Astrocyte (in vitro differentiated cells and primary cell): ENCODE measurements around the gene CCDC91. TPM values are rescaled to one million over a fixed set of nuclear protein-coding genes. Genes with fewer than 3 reads are reported as not detected.

Experiments
- DNase-seq: peaks from one replicate; pipeline ENCODE4 v3.0.0-alpha.2; 2010; ENCODE audit warnings: low read depth
- FAIRE-seq: peaks from 2 replicates; lab custom pipeline; 2011; peaks lifted over from hg19 to GRCh38; lab: Jason Lieb, UNC
- H2AFZ ChIP-seq: 2 replicates; pipeline ENCODE4 v1.6.0; 2012; ENCODE audit warnings: low read depth, low read length, inconsistent platforms
- H3K27ac ChIP-seq: 2 replicates; pipeline ENCODE4 v1.5.1; 2011; ENCODE audit warnings: low read depth, low read length, inconsistent platforms
- H3K27me3 ChIP-seq: 2 replicates; pipeline ENCODE4 v1.6.0; 2011; ENCODE audit warnings: low read length, inconsistent platforms; ENCODE audit not compliant: insufficient read depth
- H3K36me3 ChIP-seq: 2 replicates; pipeline ENCODE4 v1.5.1; 2011; ENCODE audit warnings: low read length, inconsistent platforms; ENCODE audit not compliant: insufficient read depth
- H3K4me1 ChIP-seq: 2 replicates; pipeline ENCODE4 v1.5.1; 2011; ENCODE audit warnings: low read length, inconsistent platforms; ENCODE audit not compliant: insufficient read depth
- H3K4me2 ChIP-seq: 2 replicates; pipeline ENCODE4 v1.6.0; 2012; ENCODE audit warnings: low read length, inconsistent platforms
- H3K4me3 ChIP-seq: 2 replicates; pipeline ENCODE4 v1.5.1; 2011; ENCODE audit warnings: low read depth, mild to moderate bottlenecking, low read length, inconsistent platforms; ENCODE audit not compliant: insufficient read depth
- H3K79me2 ChIP-seq: 2 replicates; pipeline ENCODE4 v1.6.0; 2012; ENCODE audit warnings: mild to moderate bottlenecking, low read length, inconsistent platforms; ENCODE audit not compliant: insufficient read depth
- H3K9ac ChIP-seq: 2 replicates; pipeline ENCODE4 v1.6.0; 2012; ENCODE audit warnings: mild to moderate bottlenecking, low read length, inconsistent platforms
- H3K9me3 ChIP-seq: 2 replicates; pipeline ENCODE4 v1.5.1; 2012; ENCODE audit warnings: low read depth, mild to moderate bottlenecking, low read length, inconsistent platforms; ENCODE audit not compliant: insufficient read depth
- H4K20me1 ChIP-seq: 2 replicates; pipeline ENCODE4 v1.6.0; 2012; ENCODE audit warnings: low read length, inconsistent platforms; ENCODE audit not compliant: insufficient read depth
- H3K27ac Mint-ChIP-seq: one replicate; pipeline ENCODE4 v1.8.0; 2021; ENCODE audit warnings: mild to moderate bottlenecking, mixed read lengths; ENCODE audit not compliant: unreplicated experiment
- H3K27me3 Mint-ChIP-seq: one replicate; pipeline ENCODE4 v1.8.0; 2021; ENCODE audit warnings: low read depth, mixed read lengths; ENCODE audit not compliant: unreplicated experiment
- H3K36me3 Mint-ChIP-seq: one replicate; pipeline ENCODE4 v1.8.0; 2021; ENCODE audit warnings: low read depth, mixed read lengths; ENCODE audit not compliant: unreplicated experiment
- H3K4me1 Mint-ChIP-seq: one replicate; pipeline ENCODE4 v1.8.0; 2021; ENCODE audit warnings: low read depth, mixed read lengths; ENCODE audit not compliant: unreplicated experiment
- H3K4me3 Mint-ChIP-seq: one replicate; pipeline ENCODE4 v1.8.0; 2021; ENCODE audit warnings: mild to moderate bottlenecking, moderate library complexity, mixed read lengths; ENCODE audit not compliant: unreplicated experiment
- H3K9me3 Mint-ChIP-seq: one replicate; pipeline ENCODE4 v1.8.0; 2021; ENCODE audit warnings: mild to moderate bottlenecking, mixed read lengths; ENCODE audit not compliant: unreplicated experiment
- EZH2 ChIP-seq: IDR thresholded peaks from 2 replicates; pipeline ENCODE4 v1.6.1; 2012; ENCODE audit warnings: mild to moderate bottlenecking, low read length, inconsistent platforms; ENCODE audit not compliant: insufficient read depth
- total RNA-seq: library from RNA; stranded (reverse); gene quantifications from 2 replicates; pipeline ENCODE4 v1.2.1, GENCODE V29; 2021
- TF ChIP-seq, protein P1 (sequence below): IDR thresholded peaks from 2 replicates; pipeline ENCODE4 v1.5.1; 2011; ENCODE audit warnings: low read depth, mild to moderate bottlenecking, inconsistent platforms, low read length, moderate library complexity; ENCODE audit not compliant: insufficient read depth

The CCDC91 gene
- total RNA-seq, 1 donor from 2014 or later: 19.3 TPM

DNA sequence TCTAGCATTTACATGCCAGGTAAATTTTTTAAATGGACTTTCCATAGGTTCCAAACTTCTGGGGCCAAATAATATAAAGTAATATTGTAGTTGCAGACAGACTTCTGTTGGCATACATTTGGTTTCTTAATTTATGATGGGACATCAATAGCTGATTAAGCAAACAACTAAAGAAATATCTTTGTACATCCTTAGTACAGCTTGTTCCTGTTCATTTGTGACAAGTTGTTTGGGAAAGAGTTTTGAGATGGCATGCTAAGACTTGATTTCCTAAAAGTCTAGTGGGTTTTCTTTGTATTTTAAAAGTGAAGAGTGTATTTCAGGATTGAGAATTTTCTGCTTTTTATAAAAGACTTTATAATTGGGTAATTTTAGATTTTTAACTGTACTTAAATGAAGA, 41.0 kb downstream of the CCDC91 start:
- H3K4me3 ChIP-seq: no peak overlapping the region
- no peak overlapping the region for H3K9ac ChIP-seq
- no peaks in the 10 kb centered on the region for H3K27me3 ChIP-seq
- Mint-ChIP-seq H3K27ac (no peak overlapping the region), H3K9me3 (no peaks in the 10 kb centered on the region), H3K27me3 (no peaks in the 10 kb centered on the region), H3K4me3 (no peak overlapping the region), H3K4me1 (peaks cover 18% of the 10 kb centered on the region), H3K36me3 (no peaks in the 10 kb centered on the region)
- no peak overlapping the region for H3K27ac ChIP-seq
- H3K9me3 ChIP-seq: no peaks in the 10 kb centered on the region
- H2AFZ ChIP-seq: no peak overlapping the region
- H3K4me1 ChIP-seq: no peaks in the 10 kb centered on the region
- H3K4me2 ChIP-seq: no peak overlapping the region
- no peak for TF ChIP-seq EZH2
- TF ChIP-seq, protein P1, sequence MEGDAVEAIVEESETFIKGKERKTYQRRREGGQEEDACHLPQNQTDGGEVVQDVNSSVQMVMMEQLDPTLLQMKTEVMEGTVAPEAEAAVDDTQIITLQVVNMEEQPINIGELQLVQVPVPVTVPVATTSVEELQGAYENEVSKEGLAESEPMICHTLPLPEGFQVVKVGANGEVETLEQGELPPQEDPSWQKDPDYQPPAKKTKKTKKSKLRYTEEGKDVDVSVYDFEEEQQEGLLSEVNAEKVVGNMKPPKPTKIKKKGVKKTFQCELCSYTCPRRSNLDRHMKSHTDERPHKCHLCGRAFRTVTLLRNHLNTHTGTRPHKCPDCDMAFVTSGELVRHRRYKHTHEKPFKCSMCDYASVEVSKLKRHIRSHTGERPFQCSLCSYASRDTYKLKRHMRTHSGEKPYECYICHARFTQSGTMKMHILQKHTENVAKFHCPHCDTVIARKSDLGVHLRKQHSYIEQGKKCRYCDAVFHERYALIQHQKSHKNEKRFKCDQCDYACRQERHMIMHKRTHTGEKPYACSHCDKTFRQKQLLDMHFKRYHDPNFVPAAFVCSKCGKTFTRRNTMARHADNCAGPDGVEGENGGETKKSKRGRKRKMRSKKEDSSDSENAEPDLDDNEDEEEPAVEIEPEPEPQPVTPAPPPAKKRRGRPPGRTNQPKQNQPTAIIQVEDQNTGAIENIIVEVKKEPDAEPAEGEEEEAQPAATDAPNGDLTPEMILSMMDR: no peak
- peaks cover 2% of the 10 kb centered on the region for H3K79me2 ChIP-seq
- no peak for DNase-seq
- H4K20me1 ChIP-seq: no peaks in the 10 kb centered on the region
- H3K36me3 ChIP-seq: no peaks in the 10 kb centered on the region
- FAIRE-seq: no peak

DNA sequence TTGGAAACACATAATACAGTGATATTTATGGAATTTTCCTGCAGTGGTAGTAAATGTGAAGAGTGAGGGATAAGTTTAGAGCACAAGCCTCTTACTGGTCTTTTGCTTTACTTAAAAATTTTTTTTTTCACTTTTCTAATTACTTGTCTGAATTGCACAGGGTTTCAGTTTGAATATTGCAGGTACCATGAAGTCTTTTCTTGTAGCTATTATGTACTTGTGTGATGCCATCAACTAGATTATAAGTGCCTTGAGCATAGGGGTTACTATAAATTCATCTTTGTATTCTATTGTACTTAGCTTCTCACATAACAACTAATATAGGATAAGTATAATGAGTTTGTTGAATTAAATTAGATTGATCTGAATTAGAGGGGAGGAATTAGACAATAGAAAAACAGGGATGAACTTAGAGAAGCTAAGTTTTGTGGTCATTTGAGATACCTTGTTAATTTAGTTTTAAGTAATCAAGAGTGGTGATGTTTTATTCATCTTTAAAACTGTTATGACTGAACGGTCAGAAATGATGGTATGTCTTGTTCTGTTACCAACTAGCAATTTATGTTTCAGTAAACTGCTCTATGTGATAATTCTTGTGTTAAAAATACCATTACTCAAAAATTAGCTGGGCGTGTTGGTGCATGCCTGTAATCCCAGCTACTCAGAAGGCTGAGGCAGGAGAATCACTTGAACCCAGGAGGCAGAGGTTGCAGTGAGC, 42.1 kb downstream of the CCDC91 start:
- DNase-seq: no peak
- Histone ChIP-seq H3K79me2 (peaks cover 2% of the 10 kb centered on the region), H2AFZ (no peak overlapping the region), H3K27me3 (no peaks in the 10 kb centered on the region), H3K9ac (no peak overlapping the region), H3K36me3 (no peaks in the 10 kb centered on the region), H3K4me3 (no peak overlapping the region), H4K20me1 (no peaks in the 10 kb centered on the region), H3K4me1 (no peaks in the 10 kb centered on the region), H3K4me2 (no peak overlapping the region), H3K27ac (no peak overlapping the region), H3K9me3 (no peaks in the 10 kb centered on the region)
- Mint-ChIP-seq H3K36me3 (no peaks in the 10 kb centered on the region), H3K9me3 (no peaks in the 10 kb centered on the region), H3K4me1 (peaks cover 16% of the 10 kb centered on the region), H3K27ac (no peak overlapping the region), H3K4me3 (no peak overlapping the region), H3K27me3 (no peaks in the 10 kb centered on the region)
- FAIRE-seq: no peak
- TF ChIP-seq EZH2: no peak
- TF ChIP-seq, protein P1: no peak

DNA sequence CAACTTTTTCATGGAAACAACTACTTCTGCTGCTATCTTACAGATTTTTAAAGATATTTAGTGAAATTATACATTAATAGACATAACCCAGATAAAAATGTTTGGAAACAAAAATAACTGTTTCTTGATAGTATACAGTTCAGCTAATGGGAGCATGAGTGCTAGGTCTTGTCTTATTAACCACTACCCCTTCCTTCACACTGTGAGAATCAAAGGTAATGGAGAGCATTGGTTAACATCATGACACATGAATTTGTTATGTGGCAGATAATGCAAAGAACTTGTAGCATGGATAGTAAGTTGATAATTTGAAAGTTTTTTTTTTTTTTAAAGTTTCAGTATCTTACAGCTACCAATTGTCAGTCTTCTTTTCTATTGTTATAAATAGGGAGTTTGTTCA, 44.2 kb downstream of the CCDC91 start:
- H3K27me3 ChIP-seq: no peaks in the 10 kb centered on the region
- no peaks in the 10 kb centered on the region for H3K36me3 ChIP-seq
- no peak for TF ChIP-seq EZH2
- TF ChIP-seq, protein P1: no peak
- no peak overlapping the region for H3K27ac Mint-ChIP-seq
- H3K9me3 ChIP-seq: no peaks in the 10 kb centered on the region
- H3K4me3 Mint-ChIP-seq: no peak overlapping the region
- no peaks in the 10 kb centered on the region for H3K4me1 ChIP-seq
- no peak overlapping the region for H3K27ac ChIP-seq
- H3K36me3 Mint-ChIP-seq: no peaks in the 10 kb centered on the region
- H3K9ac ChIP-seq: no peak overlapping the region
- DNase-seq (no peak), FAIRE-seq (no peak)
- no peaks in the 10 kb centered on the region for H4K20me1 ChIP-seq
- peaks cover 14% of the 10 kb centered on the region for H3K4me1 Mint-ChIP-seq
- H3K4me2 ChIP-seq: no peak overlapping the region
- no peaks in the 10 kb centered on the region for H3K9me3 Mint-ChIP-seq
- H3K79me2 ChIP-seq: peaks cover 2% of the 10 kb centered on the region
- H3K4me3 ChIP-seq: no peak overlapping the region
- H2AFZ ChIP-seq: no peak overlapping the region
- no peaks in the 10 kb centered on the region for H3K27me3 Mint-ChIP-seq
